GM12878 (cell line): ENCODE data around the gene WRAP73. TPM values are rescaled to one million over a fixed set of nuclear protein-coding genes. Genes with fewer than 3 reads are reported as not detected.

Source experiments
- ATAC-seq: fragments of 200-7000 bp; cut with Tn5 transposase; 3 replicates; pipeline ENCODE4 v1.9.1; 2020; ENCODE audit warnings: mild to moderate bottlenecking, moderate library complexity
- BruUV-seq: library from RNA; stranded (reverse); fragments of 400-500 nt; replicated peaks from 2 replicates; lab custom pipeline; 2021; lab: Mats Ljungman, UMichigan
- CTCF ChIA-PET: fragments of 300-600 bp; sonication (Branson Sonifier 250); formaldehyde crosslinking; extraction: SDS; loops from one replicate; lab custom pipeline; 2021; ENCODE audit warnings: inconsistent platforms; lab: Yijun Ruan, JAX
- POLR2A ChIA-PET: fragments of 350-600 bp; formaldehyde crosslinking; extraction: SDS; loops from one replicate; lab custom pipeline; 2021; ENCODE audit warnings: inconsistent platforms; lab: Charles Lee
- RAD21 ChIA-PET: fragments of 300-600 bp; sonication (Branson Sonifier 250); formaldehyde crosslinking; loops from one replicate; lab custom pipeline; 2023; ENCODE audit warnings: antibody characterized with exemption; ENCODE audit not compliant: unreplicated experiment; lab: Charles Lee
- SMC1A ChIA-PET: fragments of 300-600 bp; sonication (Branson Sonifier 250); formaldehyde crosslinking; loops from one replicate; lab custom pipeline; 2023; ENCODE audit not compliant: unreplicated experiment, uncharacterized antibody; lab: Charles Lee
- DNase-seq: peaks from one replicate; pipeline ENCODE4 v3.0.0-alpha.2; 2011; ENCODE audit warnings: low read depth, low spot score
- FAIRE-seq: peaks from 3 replicates; lab custom pipeline; 2011; peaks lifted over from hg19 to GRCh38; lab: Jason Lieb, UNC
- H2AFZ ChIP-seq: 2 replicates; pipeline ENCODE4 v1.6.0; 2011; ENCODE audit warnings: low read depth, low read length, control low read depth; ENCODE audit not compliant: control insufficient read depth
- H3K27ac ChIP-seq: 2 replicates; pipeline ENCODE4 v1.5.1; 2011; ENCODE audit warnings: control low read depth; ENCODE audit not compliant: control insufficient read depth, insufficient read depth
- H3K27me3 ChIP-seq, 2 experiments: replicated peaks in 1 of 2; 2 replicates each; pipeline versions ENCODE4 v1.6.0 to v1.6.1; 2011; ENCODE audit warnings: low read length in 1 of 2; ENCODE audit not compliant: control insufficient read depth in 2 of 2, insufficient read depth in 2 of 2
- H3K36me3 ChIP-seq, 2 experiments: 2 replicates each; pipeline ENCODE4 v1.5.1; 2011; ENCODE audit warnings: low read length in 1 of 2; ENCODE audit not compliant: control insufficient read depth in 2 of 2, insufficient read depth in 2 of 2
- H3K4me1 ChIP-seq: 2 replicates; pipeline ENCODE4 v1.6.1; 2011; ENCODE audit warnings: mild to moderate bottlenecking, low read length, moderate library complexity, mixed read lengths; ENCODE audit not compliant: control insufficient read depth, insufficient read depth
- H3K4me2 ChIP-seq: 2 replicates; pipeline ENCODE4 v1.6.0; 2011; ENCODE audit warnings: control low read depth; ENCODE audit not compliant: control insufficient read depth, insufficient read depth
- H3K4me3 ChIP-seq: fragments of 200-600 bp; sonication (generic); 2 replicates; pipeline ENCODE4 v1.5.1; 2016
- H3K79me2 ChIP-seq: 2 replicates; pipeline ENCODE4 v1.6.0; 2011; ENCODE audit warnings: low read length; ENCODE audit not compliant: control insufficient read depth, insufficient read depth
- H3K9ac ChIP-seq: 2 replicates; pipeline ENCODE4 v1.8.0; 2011; ENCODE audit warnings: low read length, control low read depth, mixed read lengths; ENCODE audit not compliant: control insufficient read depth, insufficient read depth
- H3K9me3 ChIP-seq: replicated peaks from 3 replicates; pipeline ENCODE4 v1.5.1; 2011; ENCODE audit warnings: mild to moderate bottlenecking, low read length; ENCODE audit not compliant: control insufficient read depth, insufficient read depth
- H4K20me1 ChIP-seq: 2 replicates; pipeline ENCODE4 v1.6.0; 2011; ENCODE audit not compliant: control insufficient read depth, insufficient read depth
- CEBPB ChIP-seq, 2 experiments: fragments of 150-350 bp in 1 of 2; IDR thresholded peaks; 2 replicates each; pipeline ENCODE4 v1.6.1; 2012 to 2014; ENCODE audit warnings: low read depth in 2 of 2, low read length in 2 of 2, borderline replicate concordance in 1 of 2, inconsistent platforms in 1 of 2
- KDM1A ChIP-seq: fragments of 200-600 bp; sonication (generic); IDR thresholded peaks from 2 replicates; pipeline ENCODE4 v1.6.1; 2016; ENCODE audit warnings: borderline replicate concordance
- MTA2 ChIP-seq: fragments of 450-650 bp; IDR thresholded peaks from 2 replicates; pipeline ENCODE4 v1.6.1; 2016; ENCODE audit warnings: low read depth, mild to moderate bottlenecking, moderate library complexity
- WGBS: methylation state at CpG from one replicate; pipeline ENCODE4 v1.1.6; 2016; ENCODE audit warnings: low lambda C conversion rate; ENCODE audit not compliant: insufficient replicate concordance, insufficient coverage; ENCODE audit errors: missing lambda C conversion rate; 5-methylcytosine and 5-hydroxymethylcytosine counted together
- in situ Hi-C: fragments of 300-500 bp; cut with MboI; formaldehyde crosslinking; loops from 9 replicates; pipeline ENCODE4 v1.14.3; 2018; ENCODE audit warnings: mixed read lengths
- intact Hi-C: fragments of 100-400 bp; cut with micrococcal nuclease; formaldehyde crosslinking; loops from one replicate; pipeline ENCODE4 v1.14.2; 2022; ENCODE audit not compliant: unreplicated experiment
- polyA plus RNA-seq, 11 experiments: library from polyadenylated mRNA; depleted of rRNA in 4 of 11; unstranded in 6 of 11; stranded (reverse) in 5 of 11; fragments of >200 nt; fragmentation: Nextera tagmentation in 4 of 11; fragmentation: Illumina TruSeq in 1 of 11; extraction: Ambion mirVana in 4 of 11; extraction: Trizol in 1 of 11; gene quantifications; 1 replicate in 1 of 11; 2 replicates in 10 of 11; pipeline versions ENCODE4 v1.2.1 to v1.2.3, GENCODE V29; 2011 to 2016; ENCODE audit warnings: inconsistent platforms in 2 of 11, missing spikeins in 2 of 11, low read depth in 1 of 11
- total RNA-seq, 4 experiments: library from RNA; depleted of rRNA in 3 of 4; stranded (reverse); fragments of >200 nt in 3 of 4; fragmentation: Illumina TruSeq in 1 of 4; extraction: Trizol in 1 of 4; gene quantifications; 2 replicates each; pipeline versions ENCODE4 v1.2.1 to v1.2.3, GENCODE V29; 2013 to 2021
- TF ChIP-seq, protein P1 (sequence below): IDR thresholded peaks from 2 replicates; pipeline ENCODE4 v1.6.1; 2012; ENCODE audit warnings: low read length, inconsistent platforms

WRAP73 gene
- total and polyA plus RNA-seq, 10 of the 15 experiments (the other 5 are each of a cell fraction or from before 2014, with no cell fraction given): 3.2 to 65.8 (median 48.0) TPM

DNA sequence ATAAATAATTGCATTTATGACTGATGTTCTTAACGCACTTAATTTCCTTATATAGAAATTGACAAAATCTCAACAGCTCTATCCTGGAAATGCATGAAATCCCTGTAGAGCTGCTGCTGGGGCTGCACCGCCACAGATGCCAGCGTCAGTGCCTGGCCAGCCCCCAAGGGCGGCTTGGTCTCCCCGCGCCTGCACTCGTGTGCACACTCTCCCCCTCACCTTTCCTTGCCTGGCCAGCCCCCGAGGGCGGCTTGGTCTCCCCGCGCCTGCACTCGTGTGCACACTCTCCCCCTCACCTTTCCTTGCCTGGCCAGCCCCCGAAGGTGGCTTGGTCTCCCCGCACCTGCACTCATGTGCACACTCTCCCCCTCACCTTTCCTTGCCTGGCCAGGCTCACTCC, 13.8 kb downstream of the WRAP73 start:
- Histone ChIP-seq H3K36me3 (peaks cover 14 to 19% of the 10 kb centered on the region in 2 experiments), H3K9me3 (no peaks in the 10 kb centered on the region), H3K27ac (no peak overlapping the region), H3K4me3 (no peak overlapping the region), H3K9ac (no peak overlapping the region), H3K4me1 (no peaks in the 10 kb centered on the region), H4K20me1 (no peaks in the 10 kb centered on the region), H3K79me2 (no peaks in the 10 kb centered on the region), H2AFZ (no peak overlapping the region), H3K4me2 (no peak overlapping the region), H3K27me3 (no peaks in the 10 kb centered on the region)
- in situ Hi-C loops (no loop called here), intact Hi-C loops (no loop called here)
- BruUV-seq: no TSS peak
- ChIA-PET SMC1A (no interaction called here), CTCF (interaction anchor here (0.8 to 1.4 kb wide), 2 partner anchors 16 to 88 kb away, joined by 3 to 4 read pairs; no protein-coding TSS in a partner anchor), POLR2A (interaction anchor here (1.3 kb wide), 1 partner anchor 12 kb away, joined by 5 read pairs; no protein-coding TSS in a partner anchor), RAD21 (no interaction called here)
- FAIRE-seq (no peak), ATAC-seq (no peak), DNase-seq (no peak)
- 98% methylated on average over 13 of the region's 14 CpGs for WGBS
- TF ChIP-seq KDM1A: no peak
- TF ChIP-seq, protein P1, sequence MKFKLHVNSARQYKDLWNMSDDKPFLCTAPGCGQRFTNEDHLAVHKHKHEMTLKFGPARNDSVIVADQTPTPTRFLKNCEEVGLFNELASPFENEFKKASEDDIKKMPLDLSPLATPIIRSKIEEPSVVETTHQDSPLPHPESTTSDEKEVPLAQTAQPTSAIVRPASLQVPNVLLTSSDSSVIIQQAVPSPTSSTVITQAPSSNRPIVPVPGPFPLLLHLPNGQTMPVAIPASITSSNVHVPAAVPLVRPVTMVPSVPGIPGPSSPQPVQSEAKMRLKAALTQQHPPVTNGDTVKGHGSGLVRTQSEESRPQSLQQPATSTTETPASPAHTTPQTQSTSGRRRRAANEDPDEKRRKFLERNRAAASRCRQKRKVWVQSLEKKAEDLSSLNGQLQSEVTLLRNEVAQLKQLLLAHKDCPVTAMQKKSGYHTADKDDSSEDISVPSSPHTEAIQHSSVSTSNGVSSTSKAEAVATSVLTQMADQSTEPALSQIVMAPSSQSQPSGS: no peak
- TF ChIP-seq CEBPB (IDR thresholded peaks at IDR 0.05; ENCODE audit: borderline replicate concordance in 1 of 2, low read depth in 2 of 2, low read length in 2 of 2): no peak

DNA sequence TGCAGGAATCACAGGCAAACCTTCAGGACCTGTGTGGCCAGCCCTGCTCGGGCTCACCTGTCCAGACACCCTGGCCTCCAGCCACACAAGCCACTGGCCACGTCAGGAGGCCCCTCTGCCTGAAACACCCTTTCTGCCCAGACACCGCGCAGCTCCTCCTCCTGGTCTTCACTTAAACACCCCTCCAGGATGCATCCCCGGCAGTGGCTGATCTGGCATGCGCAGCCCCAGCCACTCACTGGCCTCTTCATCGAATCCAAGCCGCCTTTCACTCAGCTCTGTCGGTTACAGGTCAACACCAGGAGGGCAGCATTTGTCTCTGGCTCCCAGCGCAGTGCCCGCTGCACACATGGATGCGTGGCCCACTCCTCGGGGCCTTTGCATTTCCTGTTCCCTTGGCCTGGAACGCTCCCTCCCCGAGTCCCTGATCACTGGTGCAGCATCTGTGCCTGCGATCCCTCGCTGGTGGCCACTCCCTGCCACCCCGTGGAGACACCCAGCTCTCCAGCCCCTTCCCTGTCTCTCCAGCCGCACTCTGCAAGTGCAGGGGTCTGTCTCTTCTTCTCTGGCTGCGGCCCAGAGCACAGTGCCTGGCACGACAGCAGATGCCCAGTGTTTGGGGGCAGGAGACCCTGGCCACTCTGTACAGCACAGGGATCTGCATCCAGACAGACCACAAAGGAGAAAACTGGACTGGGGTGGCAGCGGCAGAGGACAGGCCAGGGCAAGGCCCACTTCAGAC, 15.7 kb downstream of the WRAP73 start:
- H3K4me3 ChIP-seq: no peak overlapping the region

More for the DNA sequence above, 15.7 kb downstream of the WRAP73 start:
- TF ChIP-seq MTA2: no peak
- no peaks in the 10 kb centered on the region for H3K79me2 ChIP-seq
- CTCF ChIA-PET: interaction anchor here (1.7 kb wide), 1 partner anchor 15 kb away, joined by 5 read pairs; no protein-coding TSS in a partner anchor
- no peak for FAIRE-seq
- H2AFZ ChIP-seq: no peak overlapping the region
- no peaks in the 10 kb centered on the region for H4K20me1 ChIP-seq
- H3K27me3 ChIP-seq: no peaks in the 10 kb centered on the region
- no peaks in the 10 kb centered on the region for H3K4me1 ChIP-seq
- in situ Hi-C loops (no loop called here), intact Hi-C loops (no loop called here)
- no peak for ATAC-seq
- no peak overlapping the region for H3K27ac ChIP-seq
- POLR2A ChIA-PET: no interaction called here
- peaks cover 14 to 21% of the 10 kb centered on the region in 2 experiments for H3K36me3 ChIP-seq
- RAD21 ChIA-PET: no interaction called here
- H3K4me2 ChIP-seq: no peak overlapping the region
- 93% methylated on average over 22 of the region's 22 CpGs for WGBS
- no TSS peak for BruUV-seq
- SMC1A ChIA-PET: no interaction called here
- no peak overlapping the region for H3K9ac ChIP-seq
- H3K9me3 ChIP-seq: no peaks in the 10 kb centered on the region
- DNase-seq: no peak
